DMS53 treated with DMSO at 0.1 percent for 48 hours (cell line): Measurements from ENCODE around the gene DYNC1H1.

Experiments
- DNase-seq: peaks from one replicate; lab custom pipeline; 2025; ENCODE audit not compliant: unreplicated experiment; lab: John Stamatoyannopoulos, UW

The DYNC1H1 gene

GRCh38 chr14:102086709-102086971 lies 122.3 kb downstream of the DYNC1H1 start:
- DNase-seq = no peak

DNA sequence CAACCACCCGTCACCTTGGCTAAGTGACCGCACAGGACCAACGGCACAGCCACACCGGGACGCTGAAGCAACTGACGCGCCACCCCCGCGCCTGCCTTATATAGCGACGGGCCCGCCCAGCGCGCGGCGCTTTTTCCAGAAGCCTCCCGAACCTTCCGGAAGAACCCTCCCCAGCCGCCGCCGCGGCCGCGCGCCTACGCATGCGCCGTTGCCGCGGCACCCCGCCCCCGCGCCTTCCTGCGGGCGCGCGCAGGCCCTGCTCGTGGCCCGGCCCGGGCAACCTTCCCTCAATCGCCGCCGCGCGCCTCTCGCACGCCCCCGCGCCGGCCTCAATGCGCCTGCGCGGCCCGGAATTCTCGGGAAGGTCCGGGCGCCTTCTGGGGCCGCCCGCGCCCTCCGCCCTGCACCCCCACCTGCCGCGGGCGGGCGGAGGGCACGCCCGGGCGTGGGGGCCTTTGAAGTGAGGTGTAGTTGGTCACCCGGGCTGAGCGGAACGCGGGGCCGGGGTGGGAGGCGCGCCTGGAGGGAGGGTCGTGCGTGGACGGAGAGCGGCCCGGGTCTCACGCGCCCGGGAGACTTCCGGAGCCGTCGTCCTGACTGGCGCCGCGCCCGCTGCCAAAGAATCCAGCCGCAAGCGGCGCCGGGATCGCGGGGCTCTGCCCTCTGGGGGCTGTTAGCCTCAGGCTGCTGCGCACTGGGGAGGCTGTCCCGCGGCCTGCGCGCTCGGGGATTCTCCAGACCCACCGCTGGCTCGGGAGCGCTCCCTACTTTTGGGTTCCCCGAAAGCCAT lies 122.8 kb downstream of the DYNC1H1 start, which contains the start of gene HSP90AA1:
Gene HSP90AA1, minus strand, starts transcription at position 73 of the 790 bp plus-strand sequence. CDS start 666 bp downstream, outside the sequence.
- DNase-seq = peak; percentile 71

GRCh38 chr14:102087762-102088011 lies 123.3 kb downstream of the DYNC1H1 start:
- DNase-seq = no peak

GRCh38 chr14:102088012-102088792 lies 123.8 kb downstream of the DYNC1H1 start:
- no peak for DNase-seq

GRCh38 chr14:102089621-102090343 lies 125.4 kb downstream of the DYNC1H1 start:
- no peak for DNase-seq

- no peak for DNase-seq
These were observed 126.3 kb downstream of the DYNC1H1 start for GRCh38 chr14:102090713-102091112.

- no peak for DNase-seq
These were observed 128.4 kb downstream of the DYNC1H1 start for GRCh38 chr14:102092806-102093205.

GRCh38 chr14:102094101-102094500 lies 129.7 kb downstream of the DYNC1H1 start:
- DNase-seq = no peak

- DNase-seq = no peak
These were observed 131.0 kb downstream of the DYNC1H1 start for GRCh38 chr14:102095231-102095870.

DNA sequence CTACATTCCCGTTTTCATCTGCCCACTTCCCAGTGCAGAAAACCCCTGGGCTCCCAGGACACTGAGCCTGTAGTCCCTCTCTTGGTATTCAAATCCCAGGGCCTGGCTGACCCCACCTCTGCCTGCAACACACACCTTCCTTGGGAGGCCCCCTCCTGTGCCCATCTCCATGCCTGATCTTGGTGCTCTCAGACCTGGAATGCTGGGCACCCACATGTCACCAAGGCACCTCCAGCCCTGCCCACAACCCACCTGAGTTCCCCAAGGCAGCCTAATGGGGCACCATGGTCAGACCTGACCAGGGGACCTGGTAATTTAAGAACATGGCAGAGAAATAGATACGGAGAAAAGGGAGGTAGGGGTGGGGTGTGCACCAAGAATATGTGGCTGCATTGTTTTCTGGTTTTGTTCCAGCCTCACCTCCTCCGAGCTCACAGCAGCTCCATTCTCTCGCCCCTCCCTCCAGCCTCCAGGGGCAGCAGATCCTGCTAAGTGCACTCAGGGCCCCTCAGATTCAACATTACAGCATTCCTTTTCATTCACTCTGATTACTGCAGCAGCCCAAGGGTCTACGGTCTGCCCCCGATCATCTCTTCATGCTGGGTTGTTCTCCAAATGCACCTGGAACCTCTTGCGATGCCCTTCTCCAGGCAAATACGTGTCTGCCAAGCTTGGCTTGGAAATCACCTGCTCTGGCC lies 131.6 kb downstream of the DYNC1H1 start:
- no peak for DNase-seq

GRCh38 chr14:102096569-102097188 lies 132.3 kb downstream of the DYNC1H1 start:
- peak; percentile 52 for DNase-seq

GRCh38 chr14:102097441-102098135 lies 133.2 kb downstream of the DYNC1H1 start:
- DNase-seq = peak; percentile 21

- no peak for DNase-seq
These were observed 138.8 kb downstream of the DYNC1H1 start for GRCh38 chr14:102103062-102103695.

DNA sequence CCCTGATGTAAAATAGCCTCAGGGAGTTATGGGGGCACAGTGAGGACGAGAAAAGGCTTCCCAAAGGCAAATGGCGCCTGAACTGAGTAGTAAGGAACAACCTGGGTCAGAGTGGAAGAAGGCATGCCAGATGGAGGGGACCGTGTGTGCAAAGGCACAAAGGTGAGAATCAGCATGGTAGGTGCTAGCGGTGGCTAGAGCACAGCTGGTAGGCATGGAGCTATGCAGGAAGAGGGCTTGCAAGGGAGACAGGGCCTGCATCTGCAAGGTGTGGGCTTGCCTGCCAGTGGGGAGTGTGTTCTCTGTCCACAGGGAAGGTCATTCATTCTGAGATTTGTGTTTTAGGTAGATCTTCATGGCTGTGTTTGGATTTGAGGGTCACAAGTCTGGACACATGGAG lies 141.0 kb downstream of the DYNC1H1 start:
- DNase-seq = no peak
